Tibial nerve (tissue), 3 donors: ENCODE results near the gene UBTFL1.
"Not testable (repeated sequence)": the region's sequence is repeated elsewhere in the genome, so short reads cannot be mapped to it uniquely, and the experiment has no call there.

ENCODE experiments used
- CTCF ChIP-seq, 5 experiments: fragments of 200-600 bp in 3 of 5; fragments of 450-650 bp in 2 of 5; sonication (generic) in 3 of 5; IDR thresholded peaks; one replicate each; pipeline ENCODE4 v1.5.1; 2016 to 2019; ENCODE audit warnings: antibody characterized with exemption in 5 of 5, mild to moderate bottlenecking in 3 of 5, moderate library complexity in 2 of 5
- POLR2A ChIP-seq, 2 donors: fragments of 450-650 bp; IDR thresholded peaks; one replicate each; pipeline ENCODE4 v1.6.1; 2017; ENCODE audit warnings: antibody characterized with exemption in 2 of 2, mild to moderate bottlenecking in 2 of 2, moderate library complexity in 2 of 2

DNA sequence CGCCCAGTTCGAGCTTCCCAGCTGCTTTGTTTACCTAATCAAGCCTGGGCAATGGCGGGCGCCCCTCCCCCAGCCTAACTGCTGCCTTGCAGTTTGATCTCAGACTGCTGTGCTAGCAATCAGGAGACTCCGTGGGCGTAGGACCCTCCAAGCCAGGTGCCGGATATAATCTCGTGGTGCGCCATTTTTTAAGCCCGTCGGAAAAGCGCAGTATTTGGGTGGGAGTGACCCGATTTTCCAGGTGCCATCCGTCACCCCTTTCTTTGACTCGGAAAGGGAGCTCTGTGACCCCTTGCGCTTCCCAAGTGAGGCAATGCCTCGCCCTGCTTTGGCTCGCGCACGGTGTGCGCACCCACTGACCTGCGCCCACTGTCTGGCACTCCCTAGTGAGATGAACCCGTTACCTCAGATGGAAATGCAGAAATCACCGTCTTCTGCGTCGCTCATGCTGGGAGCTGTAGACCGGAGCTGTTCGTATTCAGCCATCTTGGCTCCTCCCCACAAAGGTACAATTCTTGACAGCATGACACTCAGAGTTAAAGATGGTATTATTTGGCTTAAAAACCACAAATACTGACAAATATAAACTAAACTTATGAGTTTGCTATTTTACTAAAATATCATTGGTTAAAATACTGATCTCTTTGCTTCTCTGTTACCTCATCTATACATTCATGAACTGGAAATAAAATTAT lies 9.6 kb downstream of the UBTFL1 start:
- not testable (repeated sequence) for TF ChIP-seq CTCF, POLR2A (IDR thresholded peaks at IDR 0.05)
